PFSK-1 (cell line): Measurements from ENCODE around the gene INTS3.

Experiments
- FOXP2 ChIP-seq: optimal IDR thresholded peaks from 2 replicates; pipeline ENCODE3; 2011; ENCODE audit warnings: borderline replicate concordance, control low read depth, inconsistent platforms; ENCODE audit not compliant: insufficient read depth; ENCODE audit errors: extremely low read length, extremely low read depth
- POLR2AphosphoS5 ChIP-seq: IDR thresholded peaks from 2 replicates; pipeline ENCODE4 v1.6.1; 2012; ENCODE audit warnings: low read depth, mild to moderate bottlenecking, control low read depth, low read length, moderate library complexity
- SIN3A ChIP-seq: IDR thresholded peaks from 2 replicates; pipeline ENCODE4 v1.6.1; 2012; ENCODE audit warnings: mild to moderate bottlenecking, low read length, moderate library complexity, borderline replicate concordance; ENCODE audit not compliant: insufficient read depth
- TAF1 ChIP-seq: IDR thresholded peaks from 2 replicates; pipeline ENCODE4 v1.6.1; 2012; ENCODE audit warnings: low read length, control low read depth, borderline replicate concordance; ENCODE audit not compliant: insufficient read depth
- TF ChIP-seq, protein P1 (sequence below), 2 experiments: IDR thresholded peaks; 2 replicates each; pipeline versions ENCODE4 v1.6.1 to v1.8.0; 2011 to 2012; ENCODE audit warnings: low read depth in 2 of 2, low read length in 2 of 2, control low read depth in 1 of 2, inconsistent platforms in 1 of 2, mild to moderate bottlenecking in 1 of 2, moderate library complexity in 1 of 2; ENCODE audit not compliant: insufficient read depth in 1 of 2

- TF ChIP-seq, protein P1, sequence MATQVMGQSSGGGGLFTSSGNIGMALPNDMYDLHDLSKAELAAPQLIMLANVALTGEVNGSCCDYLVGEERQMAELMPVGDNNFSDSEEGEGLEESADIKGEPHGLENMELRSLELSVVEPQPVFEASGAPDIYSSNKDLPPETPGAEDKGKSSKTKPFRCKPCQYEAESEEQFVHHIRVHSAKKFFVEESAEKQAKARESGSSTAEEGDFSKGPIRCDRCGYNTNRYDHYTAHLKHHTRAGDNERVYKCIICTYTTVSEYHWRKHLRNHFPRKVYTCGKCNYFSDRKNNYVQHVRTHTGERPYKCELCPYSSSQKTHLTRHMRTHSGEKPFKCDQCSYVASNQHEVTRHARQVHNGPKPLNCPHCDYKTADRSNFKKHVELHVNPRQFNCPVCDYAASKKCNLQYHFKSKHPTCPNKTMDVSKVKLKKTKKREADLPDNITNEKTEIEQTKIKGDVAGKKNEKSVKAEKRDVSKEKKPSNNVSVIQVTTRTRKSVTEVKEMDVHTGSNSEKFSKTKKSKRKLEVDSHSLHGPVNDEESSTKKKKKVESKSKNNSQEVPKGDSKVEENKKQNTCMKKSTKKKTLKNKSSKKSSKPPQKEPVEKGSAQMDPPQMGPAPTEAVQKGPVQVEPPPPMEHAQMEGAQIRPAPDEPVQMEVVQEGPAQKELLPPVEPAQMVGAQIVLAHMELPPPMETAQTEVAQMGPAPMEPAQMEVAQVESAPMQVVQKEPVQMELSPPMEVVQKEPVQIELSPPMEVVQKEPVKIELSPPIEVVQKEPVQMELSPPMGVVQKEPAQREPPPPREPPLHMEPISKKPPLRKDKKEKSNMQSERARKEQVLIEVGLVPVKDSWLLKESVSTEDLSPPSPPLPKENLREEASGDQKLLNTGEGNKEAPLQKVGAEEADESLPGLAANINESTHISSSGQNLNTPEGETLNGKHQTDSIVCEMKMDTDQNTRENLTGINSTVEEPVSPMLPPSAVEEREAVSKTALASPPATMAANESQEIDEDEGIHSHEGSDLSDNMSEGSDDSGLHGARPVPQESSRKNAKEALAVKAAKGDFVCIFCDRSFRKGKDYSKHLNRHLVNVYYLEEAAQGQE (IDR thresholded peaks at IDR 0.05; ENCODE audit: insufficient read depth in 1 of 2, low read depth in 2 of 2, low read length in 2 of 2) = 0 out of 4 replicates have a peak, but pooled peaks of 1 of the 2 experiments have one; percentile 30
- no peak for TF ChIP-seq POLR2AphosphoS5
- 0 out of 2 replicates have a peak, but pooled peaks have one; percentile 12 for TF ChIP-seq TAF1
- TF ChIP-seq FOXP2 = no peak
- TF ChIP-seq SIN3A = no peak
Measured at GRCh38 chr1:153750026-153750995, 22.5 kb downstream of the INTS3 start.
